Measurements from ENCODE around the gene ARID1B.

ARID1B gene

GRCh38 chr6:156883497-156884252 lies 106.5 kb downstream of the ARID1B start:
- no peak for DNase-seq

GRCh38 chr6:156884306-156884705 lies 107.1 kb downstream of the ARID1B start:
- no peak for DNase-seq

- no peak for DNase-seq
Measured at GRCh38 chr6:156885562-156885961, 108.4 kb downstream of the ARID1B start.

- DNase-seq = no peak
Measured at GRCh38 chr6:156886409-156886808, 109.2 kb downstream of the ARID1B start.

GRCh38 chr6:156887623-156888269 lies 110.6 kb downstream of the ARID1B start:
- DNase-seq = no peak

GRCh38 chr6:156889469-156889868 lies 112.3 kb downstream of the ARID1B start:
- DNase-seq = no peak

- DNase-seq = no peak
Measured at GRCh38 chr6:156889986-156890385, 112.8 kb downstream of the ARID1B start.

- DNase-seq = no peak
Measured at GRCh38 chr6:156890627-156891314, 113.6 kb downstream of the ARID1B start.

GRCh38 chr6:156897907-156898531 lies 120.8 kb downstream of the ARID1B start:
- DNase-seq = no peak

GRCh38 chr6:156899071-156899470 lies 121.9 kb downstream of the ARID1B start:
- DNase-seq = no peak

GRCh38 chr6:156899532-156900135 lies 122.5 kb downstream of the ARID1B start:
- DNase-seq = no peak

GRCh38 chr6:156900292-156900691 lies 123.1 kb downstream of the ARID1B start:
- DNase-seq = no peak

GRCh38 chr6:156901309-156902019 lies 124.3 kb downstream of the ARID1B start:
- DNase-seq = no peak

GRCh38 chr6:156902782-156903181 lies 125.6 kb downstream of the ARID1B start:
- DNase-seq = no peak

GRCh38 chr6:156904176-156904967 lies 127.2 kb downstream of the ARID1B start:
- DNase-seq = no peak

GRCh38 chr6:156905801-156906200 lies 128.6 kb downstream of the ARID1B start:
- DNase-seq = no peak

GRCh38 chr6:156906451-156906850 lies 129.3 kb downstream of the ARID1B start:
- no peak for DNase-seq

- no peak for DNase-seq
Measured at GRCh38 chr6:156909212-156910010, 132.2 kb downstream of the ARID1B start.

- no peak for DNase-seq
Measured at GRCh38 chr6:156910011-156910334, 132.8 kb downstream of the ARID1B start.

- DNase-seq = no peak
Measured at GRCh38 chr6:156910938-156911337, 133.8 kb downstream of the ARID1B start.

- no peak for DNase-seq
Measured at GRCh38 chr6:156911581-156911980, 134.4 kb downstream of the ARID1B start.
